ENCODE results near the gene CREBBP.

Gene CREBBP

DNA sequence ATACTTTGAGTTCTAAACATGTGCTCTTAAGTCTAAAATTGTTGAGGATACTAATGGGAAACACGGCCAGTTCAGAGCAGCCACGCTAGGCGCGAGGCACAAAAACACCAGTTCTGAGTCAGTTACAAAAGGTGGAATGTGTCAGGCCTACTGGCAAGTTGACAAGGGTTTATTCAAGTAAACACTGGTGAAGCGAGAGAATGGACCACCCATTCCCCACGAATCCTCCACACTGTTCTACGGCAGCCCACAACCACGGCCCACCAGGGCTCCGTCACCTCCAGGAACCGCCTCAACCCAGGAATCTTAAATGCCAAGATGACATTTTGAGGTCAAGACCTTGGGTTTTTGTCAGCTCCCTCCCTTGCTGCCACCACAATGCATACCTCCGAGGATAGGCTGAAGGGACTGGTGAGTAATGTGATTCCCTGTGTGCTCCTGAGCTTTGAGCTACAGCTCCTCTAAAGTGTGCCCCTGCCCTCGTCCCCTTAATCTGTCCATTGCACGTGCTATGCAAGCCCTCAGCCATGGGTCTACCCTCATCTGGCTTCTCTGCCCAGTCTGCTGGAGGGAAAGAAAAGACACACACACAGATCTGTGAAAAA is 134.7 kb downstream of the CREBBP start:
- Histone ChIP-seq H3K27me3 (replicated peaks; ENCODE audit: control insufficient read depth, insufficient read depth, low read length) (no peaks in the 10 kb centered on the region), H3K4me3 (replicated peaks; ENCODE audit: low read depth, low read length) (no peak overlapping the region), H3K36me3 (ENCODE audit: control insufficient read depth, insufficient read depth, low read length) (peaks cover 24% of the 10 kb centered on the region)
- TF ChIP-seq, protein P1, sequence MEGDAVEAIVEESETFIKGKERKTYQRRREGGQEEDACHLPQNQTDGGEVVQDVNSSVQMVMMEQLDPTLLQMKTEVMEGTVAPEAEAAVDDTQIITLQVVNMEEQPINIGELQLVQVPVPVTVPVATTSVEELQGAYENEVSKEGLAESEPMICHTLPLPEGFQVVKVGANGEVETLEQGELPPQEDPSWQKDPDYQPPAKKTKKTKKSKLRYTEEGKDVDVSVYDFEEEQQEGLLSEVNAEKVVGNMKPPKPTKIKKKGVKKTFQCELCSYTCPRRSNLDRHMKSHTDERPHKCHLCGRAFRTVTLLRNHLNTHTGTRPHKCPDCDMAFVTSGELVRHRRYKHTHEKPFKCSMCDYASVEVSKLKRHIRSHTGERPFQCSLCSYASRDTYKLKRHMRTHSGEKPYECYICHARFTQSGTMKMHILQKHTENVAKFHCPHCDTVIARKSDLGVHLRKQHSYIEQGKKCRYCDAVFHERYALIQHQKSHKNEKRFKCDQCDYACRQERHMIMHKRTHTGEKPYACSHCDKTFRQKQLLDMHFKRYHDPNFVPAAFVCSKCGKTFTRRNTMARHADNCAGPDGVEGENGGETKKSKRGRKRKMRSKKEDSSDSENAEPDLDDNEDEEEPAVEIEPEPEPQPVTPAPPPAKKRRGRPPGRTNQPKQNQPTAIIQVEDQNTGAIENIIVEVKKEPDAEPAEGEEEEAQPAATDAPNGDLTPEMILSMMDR (IDR thresholded peaks at IDR 0.05; ENCODE audit: insufficient read depth, low read length, poor library complexity, severe bottlenecking) = no peak
- no peak for DNase-seq (ENCODE audit: extremely low read depth, insufficient read length)

DNA sequence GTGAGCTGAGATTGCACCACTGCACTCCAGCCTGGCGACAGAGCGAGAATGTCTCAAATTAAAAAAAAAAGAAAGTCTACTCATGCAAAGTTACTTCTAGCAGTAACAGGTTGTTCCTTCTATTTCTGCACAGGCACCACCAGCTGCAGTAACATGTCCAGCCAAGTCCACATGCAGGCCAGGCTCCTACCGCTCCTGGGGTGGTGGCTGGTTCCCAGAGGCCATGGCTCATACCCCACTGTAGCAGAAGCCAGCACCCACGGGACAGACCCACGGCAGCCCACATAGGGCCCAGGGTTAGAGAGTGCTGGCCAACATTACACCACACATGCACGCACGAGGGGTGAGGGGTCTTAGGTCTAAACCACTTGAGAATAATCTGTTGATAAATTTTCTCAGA is 136.5 kb downstream of the CREBBP start:
- Histone ChIP-seq H3K4me3 (replicated peaks; ENCODE audit: low read depth, low read length) (no peak overlapping the region), H3K27me3 (replicated peaks; ENCODE audit: control insufficient read depth, insufficient read depth, low read length) (no peaks in the 10 kb centered on the region), H3K36me3 (ENCODE audit: control insufficient read depth, insufficient read depth, low read length) (peaks cover 28% of the 10 kb centered on the region)
- TF ChIP-seq, protein P1 (IDR thresholded peaks at IDR 0.05; ENCODE audit: insufficient read depth, low read length, poor library complexity, severe bottlenecking) = no peak
- no peak for DNase-seq (ENCODE audit: extremely low read depth, insufficient read length)

DNA sequence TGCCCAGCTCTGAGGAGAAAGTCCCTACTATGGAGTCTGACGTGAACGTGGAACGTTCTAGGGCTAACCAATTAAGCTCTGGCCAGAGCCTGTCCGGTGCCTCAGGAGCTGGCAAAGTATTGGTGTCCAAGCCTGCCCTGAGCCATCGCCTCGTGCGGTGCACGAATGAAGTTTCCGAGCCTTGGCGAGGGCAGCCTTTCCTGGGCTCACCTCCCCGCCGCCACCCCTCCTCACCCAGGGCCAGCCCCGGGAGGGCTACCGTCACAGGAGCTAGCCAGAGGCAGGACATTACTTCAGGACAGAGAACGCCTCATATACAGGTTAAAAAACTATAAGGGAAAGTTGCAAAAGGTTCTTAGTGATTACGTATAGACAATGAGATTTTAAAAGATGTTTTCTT is 139.6 kb downstream of the CREBBP start:
- Histone ChIP-seq H3K27me3 (replicated peaks; ENCODE audit: control insufficient read depth, insufficient read depth, low read length) (no peaks in the 10 kb centered on the region), H3K4me3 (replicated peaks; ENCODE audit: low read depth, low read length) (no peak overlapping the region), H3K36me3 (ENCODE audit: control insufficient read depth, insufficient read depth, low read length) (peaks cover 29% of the 10 kb centered on the region)
- DNase-seq (ENCODE audit: extremely low read depth, insufficient read length) = no peak
- TF ChIP-seq, protein P1 (IDR thresholded peaks at IDR 0.05; ENCODE audit: insufficient read depth, low read length, poor library complexity, severe bottlenecking) = no peak

DNA sequence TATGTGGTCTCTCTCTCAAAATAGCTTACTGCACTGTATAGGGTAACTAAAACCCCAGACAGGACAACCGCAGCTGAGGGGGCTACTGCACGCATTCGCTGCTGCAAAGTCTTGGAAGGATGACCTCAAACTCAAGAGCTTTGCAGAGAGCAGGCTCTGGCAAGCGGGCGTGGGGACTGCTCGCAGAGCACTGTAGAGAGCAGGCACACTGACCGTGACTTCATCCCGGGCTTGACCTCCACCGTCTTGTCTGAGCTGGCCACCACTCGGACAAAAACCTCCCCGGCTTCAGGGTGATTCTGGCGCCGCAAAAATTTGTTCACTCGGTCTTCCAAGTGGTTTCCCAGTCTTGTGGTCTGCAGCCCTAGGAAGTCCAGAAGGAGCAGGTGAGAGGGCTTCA is 140.3 kb downstream of the CREBBP start:
- no peaks in the 10 kb centered on the region for H3K27me3 ChIP-seq (replicated peaks; ENCODE audit: control insufficient read depth, insufficient read depth, low read length)
- H3K4me3 ChIP-seq (replicated peaks; ENCODE audit: low read depth, low read length) = no peak overlapping the region
- H3K36me3 ChIP-seq (ENCODE audit: control insufficient read depth, insufficient read depth, low read length) = peaks cover 34% of the 10 kb centered on the region
- TF ChIP-seq, protein P1 (IDR thresholded peaks at IDR 0.05; ENCODE audit: insufficient read depth, low read length, poor library complexity, severe bottlenecking) = no peak
- DNase-seq (ENCODE audit: extremely low read depth, insufficient read length) = no peak

DNA sequence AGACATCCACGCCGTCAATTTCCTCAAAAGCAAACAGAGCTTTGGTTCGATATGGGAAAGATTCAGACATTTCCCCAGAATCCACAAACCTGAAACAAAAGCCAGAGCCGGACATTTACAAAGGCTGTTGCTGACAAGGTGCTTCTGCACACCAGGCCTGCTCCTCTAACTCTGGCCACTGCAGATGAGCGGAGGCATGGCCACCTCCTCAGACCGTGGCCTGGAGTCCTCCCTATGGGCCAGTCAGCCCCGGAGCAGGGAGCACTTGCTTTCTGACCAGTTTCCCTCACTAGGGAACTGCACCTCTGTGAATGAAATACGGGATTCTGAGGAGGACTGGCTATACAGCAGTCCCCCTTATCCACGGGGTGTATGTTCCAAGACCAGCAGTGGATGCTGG is 140.9 kb downstream of the CREBBP start:
- H3K4me3 ChIP-seq (replicated peaks; ENCODE audit: low read depth, low read length) = no peak overlapping the region
- TF ChIP-seq, protein P1 (IDR thresholded peaks at IDR 0.05; ENCODE audit: insufficient read depth, low read length, poor library complexity, severe bottlenecking) = no peak
- H3K27me3 ChIP-seq (replicated peaks; ENCODE audit: control insufficient read depth, insufficient read depth, low read length) = no peaks in the 10 kb centered on the region
- DNase-seq (ENCODE audit: extremely low read depth, insufficient read length) = no peak
- peaks cover 33% of the 10 kb centered on the region for H3K36me3 ChIP-seq (ENCODE audit: control insufficient read depth, insufficient read depth, low read length)

GRCh38 chr16:3738541-3738940 is 142.0 kb downstream of the CREBBP start:
- H3K27me3 ChIP-seq (replicated peaks; ENCODE audit: control insufficient read depth, insufficient read depth, low read length) = no peaks in the 10 kb centered on the region
- TF ChIP-seq, protein P1 (IDR thresholded peaks at IDR 0.05; ENCODE audit: insufficient read depth, low read length, poor library complexity, severe bottlenecking) = no peak
- DNase-seq (ENCODE audit: extremely low read depth, insufficient read length) = no peak
- peaks cover 35% of the 10 kb centered on the region for H3K36me3 ChIP-seq (ENCODE audit: control insufficient read depth, insufficient read depth, low read length)
- no peak overlapping the region for H3K4me3 ChIP-seq (replicated peaks; ENCODE audit: low read depth, low read length)

All from GM06990 (cell line).